RPMI8226 (cell line): Measurements from ENCODE around the gene TOLLIP.
"Not testable (repeated sequence)": the region's sequence is repeated elsewhere in the genome, so short reads cannot be mapped to it uniquely, and the experiment has no call there.

Experiments
- DNase-seq: peaks from one replicate; pipeline ENCODE4 v3.0.0-alpha.2; 2015

TOLLIP gene

GRCh38 chr11:1309498-1310317 lies at the start of gene TOLLIP:
Gene TOLLIP, minus strand, starts transcription at chr11:1309632. Its CDS starts 134 bp downstream, at chr11:1309498.
- peak; percentile 91 for DNase-seq

DNA sequence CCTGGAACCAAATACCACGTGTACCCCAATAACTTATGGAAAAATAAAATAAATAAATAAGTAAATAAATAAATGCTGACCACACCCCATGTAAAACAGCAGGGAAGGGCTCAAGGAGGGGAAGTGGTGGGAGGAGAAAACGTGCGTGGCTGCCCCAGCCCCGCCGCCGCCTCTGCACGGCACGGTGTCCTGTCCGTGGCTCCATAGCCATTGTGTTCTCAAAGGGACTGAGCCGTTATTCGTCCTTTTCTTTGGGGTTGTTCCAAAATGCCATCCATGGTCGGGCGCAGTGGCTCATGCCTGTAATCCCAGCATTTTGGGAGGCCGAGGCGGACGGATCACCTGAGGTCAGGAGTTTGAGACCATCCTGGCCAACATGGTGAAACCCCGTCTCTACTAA lies 49.5 kb upstream of the TOLLIP start:
- DNase-seq = not testable (repeated sequence)

DNA sequence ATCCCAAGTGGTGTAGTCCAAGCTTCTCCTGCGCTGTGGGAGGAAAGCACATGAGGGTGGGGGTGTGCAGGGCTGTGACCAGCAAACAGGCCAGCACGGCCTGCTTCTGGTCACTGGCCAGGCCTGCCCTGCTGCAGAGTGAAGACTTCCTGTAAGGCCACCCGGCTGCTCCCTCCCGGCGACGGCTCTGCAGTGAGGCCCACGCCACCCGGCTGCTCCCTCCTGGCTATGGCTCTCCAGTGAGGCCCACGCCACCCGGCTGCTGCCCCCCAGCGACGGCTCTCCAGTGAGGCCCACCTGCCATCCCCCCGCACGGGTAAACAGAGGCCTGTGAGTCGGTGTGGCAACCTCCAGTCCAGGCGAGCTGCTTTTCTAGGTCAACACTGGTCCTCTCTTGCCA lies 48.9 kb upstream of the TOLLIP start:
- no peak for DNase-seq

DNA sequence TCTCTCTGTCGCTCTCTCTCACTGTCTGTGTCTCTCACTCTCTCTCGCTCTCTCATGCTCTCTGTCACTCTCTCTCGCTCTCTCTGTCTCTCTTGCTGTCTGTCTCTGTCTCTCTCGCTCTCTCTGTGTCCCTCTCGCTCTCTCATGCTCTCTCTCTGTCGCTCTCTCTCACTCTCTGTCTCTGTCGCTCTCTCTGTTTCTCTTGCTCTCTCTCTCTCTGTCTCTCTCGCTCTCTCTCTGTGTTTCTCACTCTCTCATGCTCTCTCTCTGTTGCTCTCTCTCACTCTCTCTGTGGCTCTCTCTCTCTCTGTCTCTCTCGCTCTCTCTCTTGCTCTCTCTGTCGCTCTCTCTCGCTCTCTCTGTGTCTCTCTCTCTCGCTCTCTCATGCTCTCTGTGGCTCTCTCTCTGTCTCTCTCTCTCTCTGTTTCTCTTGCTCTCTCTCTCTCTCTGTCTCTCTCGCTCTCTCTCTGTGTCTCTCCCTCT lies 47.1 kb upstream of the TOLLIP start:
- DNase-seq = no peak

DNA sequence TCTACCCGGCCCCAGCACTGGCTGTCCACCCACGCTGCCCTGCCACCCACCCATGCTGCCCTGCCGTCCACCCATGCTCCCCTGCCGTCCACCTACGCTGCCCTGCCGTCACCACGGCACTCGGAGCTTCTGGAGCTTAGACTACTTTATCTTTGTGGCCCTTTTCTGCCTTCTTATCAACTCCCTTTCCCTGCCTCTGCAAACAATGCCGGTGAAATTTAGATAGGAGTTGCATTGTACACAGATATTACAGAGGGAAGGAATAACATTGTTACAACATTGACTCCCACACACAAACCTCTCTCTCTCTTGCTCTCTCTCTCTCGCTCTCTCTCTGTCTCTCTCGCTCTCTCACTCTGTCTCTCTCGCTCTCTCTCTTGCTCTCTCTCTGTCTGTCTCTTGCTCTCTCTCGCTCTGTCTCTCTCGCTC lies 46.6 kb upstream of the TOLLIP start:
- DNase-seq = no peak

DNA sequence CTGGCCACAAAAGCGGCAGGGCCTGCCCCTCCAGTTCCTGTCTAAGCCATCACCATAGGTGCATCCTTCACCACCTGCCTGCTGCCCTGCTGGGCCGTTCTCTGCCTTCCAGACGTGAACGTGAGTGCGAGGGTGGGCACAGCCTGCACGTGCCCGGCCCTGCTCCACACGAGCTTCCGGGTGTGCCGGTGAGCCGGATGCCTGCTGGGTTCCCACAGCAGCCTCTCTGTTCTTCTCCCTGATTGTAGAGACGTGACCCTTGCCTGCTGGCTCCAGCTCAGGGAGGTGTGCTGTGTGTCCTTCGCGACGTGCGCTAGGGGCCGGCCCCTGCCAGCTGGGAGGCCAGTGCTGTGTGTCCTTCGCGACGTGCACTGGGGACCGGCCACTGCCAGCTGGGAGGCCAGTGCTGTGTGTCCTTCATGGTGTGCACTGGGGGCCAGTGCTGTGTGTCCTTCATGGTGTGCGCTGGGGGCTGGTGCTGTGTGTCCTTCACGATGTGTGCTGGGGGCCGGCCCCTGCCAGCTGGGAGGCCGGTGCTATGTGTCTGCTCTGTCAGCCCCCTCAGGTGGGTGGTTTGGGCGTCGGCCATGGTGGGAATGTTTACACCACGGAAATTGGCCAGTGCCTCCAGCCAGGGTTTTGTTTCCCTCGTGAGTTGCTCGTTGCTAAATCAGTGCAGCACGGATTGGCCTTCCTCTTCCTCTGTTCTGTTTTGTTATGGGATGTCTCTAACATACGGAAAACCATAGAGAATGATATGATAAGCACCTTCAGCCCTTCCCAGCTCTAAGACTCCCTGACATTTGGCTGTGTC lies 44.9 kb upstream of the TOLLIP start:
- DNase-seq = no peak

- no peak for DNase-seq
These were observed 44.1 kb upstream of the TOLLIP start for GRCh38 chr11:1353383-1354124.

DNA sequence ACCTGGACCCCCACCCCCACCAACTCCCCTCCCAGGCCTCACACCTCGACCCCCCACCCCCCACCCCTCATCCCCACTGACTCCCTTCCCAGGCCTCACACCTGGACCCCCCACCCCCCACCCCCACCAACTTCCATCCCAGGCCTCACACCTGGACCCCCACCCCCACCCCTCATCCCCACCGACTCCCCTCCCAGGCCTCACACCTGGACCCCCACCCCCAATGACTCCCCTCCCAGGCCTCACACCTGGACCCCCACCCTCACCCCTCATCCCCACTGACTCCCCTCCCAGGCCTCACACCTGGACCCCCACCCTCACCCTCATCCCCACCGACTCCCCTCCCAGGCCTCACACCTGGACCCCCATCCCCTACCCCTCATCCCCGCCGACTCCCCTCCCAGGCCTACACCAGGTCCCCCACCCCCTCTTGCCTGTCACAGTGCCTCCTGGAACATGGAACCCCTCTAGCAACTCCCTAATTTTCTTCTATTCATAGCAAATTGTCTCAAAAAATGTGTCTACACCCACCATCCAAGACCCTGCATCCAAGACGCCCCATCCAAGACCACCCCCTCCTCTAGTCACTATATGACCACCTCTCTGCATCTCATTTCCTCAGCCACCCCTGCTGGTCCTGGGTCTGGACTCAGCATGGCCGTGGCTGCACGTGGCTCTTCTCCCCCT lies 43.4 kb upstream of the TOLLIP start:
- DNase-seq = no peak

DNA sequence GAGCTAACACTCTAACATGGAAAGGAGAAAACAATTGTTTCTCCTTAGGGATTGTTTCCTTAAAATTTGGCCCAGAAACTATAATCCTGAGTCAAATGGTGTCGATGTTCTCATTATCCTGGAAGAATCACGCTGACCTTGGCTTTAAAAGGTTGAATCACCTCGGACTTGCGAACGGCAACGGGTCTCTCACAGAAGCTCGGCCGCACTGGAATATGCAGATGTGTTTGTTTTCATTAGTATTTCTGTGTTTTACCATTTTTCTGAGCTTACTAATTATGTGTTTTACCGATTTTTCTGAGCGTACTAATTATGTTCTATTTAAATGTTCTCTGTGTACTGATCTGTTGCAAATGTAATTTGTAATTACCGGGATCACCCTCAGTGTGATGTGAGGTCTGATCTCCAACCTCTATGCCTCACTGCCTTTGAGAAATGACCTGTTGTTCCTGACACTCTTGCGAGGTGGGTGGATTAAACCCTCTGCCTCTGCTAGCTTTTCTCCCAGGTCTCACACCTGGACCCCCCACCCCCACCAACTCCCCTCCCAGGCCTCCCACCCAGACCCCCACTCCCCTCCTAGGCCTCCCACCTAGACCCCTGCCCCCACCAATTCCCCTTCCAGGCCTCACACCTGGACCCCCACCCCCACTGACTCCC lies 42.0 kb upstream of the TOLLIP start:
- DNase-seq = peak; percentile 40

- no peak for DNase-seq
These were observed 40.8 kb upstream of the TOLLIP start for GRCh38 chr11:1350086-1350725.

- DNase-seq = no peak
These were observed 40.1 kb upstream of the TOLLIP start for GRCh38 chr11:1349327-1350041.

- no peak for DNase-seq
These were observed 39.4 kb upstream of the TOLLIP start for GRCh38 chr11:1348796-1349326.

GRCh38 chr11:1348146-1348795 lies 38.8 kb upstream of the TOLLIP start:
- DNase-seq = no peak

DNA sequence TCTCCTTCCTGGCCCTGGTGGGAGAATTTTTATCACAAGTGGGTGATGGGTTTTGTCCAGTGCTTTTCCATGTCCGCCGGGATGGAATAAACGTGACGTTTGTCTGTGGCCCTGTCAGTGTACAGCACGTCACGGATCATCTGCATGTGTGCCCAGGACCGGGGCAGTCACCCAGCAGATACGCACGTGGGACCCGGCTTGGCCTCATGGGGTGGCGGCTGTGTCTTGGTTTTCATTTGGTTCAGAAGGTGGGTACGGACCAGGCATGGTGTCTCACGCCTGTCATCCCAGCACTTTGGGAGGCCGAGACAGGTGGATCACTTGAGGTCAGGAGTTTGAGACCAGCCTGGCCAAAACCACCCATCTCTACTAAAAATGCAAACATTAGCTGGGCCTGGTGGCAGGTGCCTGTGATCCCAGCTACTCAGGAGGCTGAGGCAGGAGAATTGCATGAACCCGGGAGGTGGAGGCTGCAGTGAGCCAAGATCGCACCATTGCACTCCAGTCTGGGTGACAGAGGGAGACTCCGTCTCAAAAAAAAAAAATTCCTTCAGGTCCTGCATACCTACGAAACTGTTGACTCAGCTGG lies 38.1 kb upstream of the TOLLIP start:
- not testable (repeated sequence) for DNase-seq

- no peak for DNase-seq
These were observed 37.4 kb upstream of the TOLLIP start for GRCh38 chr11:1346669-1347390.

DNA sequence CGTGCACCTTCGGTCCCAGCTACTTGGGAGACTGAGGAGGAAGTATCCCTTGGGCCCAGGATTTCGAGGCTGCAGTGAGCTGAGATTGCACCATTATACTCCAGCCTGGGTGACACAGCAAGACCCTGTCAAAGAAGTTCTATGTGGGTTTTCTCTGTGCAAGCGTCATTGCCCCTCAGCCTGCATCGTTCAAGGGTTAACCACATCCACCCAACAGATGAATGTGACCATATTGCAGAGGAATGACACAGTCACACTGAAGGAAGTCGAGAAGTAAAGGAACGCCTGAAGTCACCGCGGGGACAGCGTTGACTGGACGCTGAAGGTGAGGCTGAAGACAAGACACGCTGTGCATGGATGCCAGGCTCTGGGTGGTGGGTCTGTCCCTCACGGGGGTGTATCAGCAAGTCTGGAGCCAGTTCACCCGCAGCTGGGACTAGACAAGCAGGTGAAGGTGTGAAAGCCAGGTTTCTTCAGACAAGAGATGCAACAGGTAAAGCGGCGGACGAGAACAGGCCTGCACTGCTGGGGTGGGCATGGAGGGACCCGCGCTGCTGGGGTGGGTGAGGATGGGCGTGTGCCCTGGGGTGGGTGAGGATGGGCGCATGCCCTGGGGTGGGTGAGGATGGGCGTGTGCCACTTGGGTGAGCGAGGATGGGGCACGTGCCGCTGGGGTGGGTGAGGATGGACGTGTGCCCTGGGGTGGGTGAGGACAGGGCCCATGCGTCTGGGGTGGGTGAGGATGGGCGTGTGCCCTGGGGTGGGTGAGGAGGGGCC lies 36.5 kb upstream of the TOLLIP start:
- DNase-seq = no peak

DNA sequence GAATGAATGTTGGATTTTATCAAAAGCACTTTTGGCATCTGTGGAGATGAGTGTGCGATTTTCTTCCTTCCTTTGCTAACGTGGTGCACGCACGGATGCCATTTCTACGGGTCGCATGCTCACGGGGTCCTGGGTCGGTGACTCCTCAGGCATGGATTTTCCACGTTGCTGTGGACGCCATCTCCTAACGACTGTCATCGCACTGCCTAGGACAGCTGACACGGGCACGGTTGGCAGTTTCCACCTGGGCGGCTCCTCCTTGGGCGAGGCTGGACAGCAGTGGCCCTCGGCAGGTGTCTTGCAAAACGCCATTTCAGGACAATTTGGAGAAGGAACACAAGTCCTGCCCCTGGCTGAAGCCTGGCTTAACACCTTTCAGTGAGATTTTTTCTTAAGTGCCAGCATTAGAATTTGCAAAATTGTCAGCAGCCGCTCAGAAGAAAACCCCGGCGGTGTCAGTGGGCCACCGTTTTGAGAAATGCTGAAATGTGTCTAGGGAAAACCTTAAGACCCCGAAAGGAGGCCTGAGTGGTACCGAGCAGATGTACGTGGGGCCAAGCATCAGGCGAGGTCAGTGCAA lies 34.7 kb upstream of the TOLLIP start:
- DNase-seq = no peak
